OCI-LY3 (cell line): Measurements from ENCODE around the gene KCTD14.
"Not testable (repeated sequence)": the region's sequence is repeated elsewhere in the genome, so short reads cannot be mapped to it uniquely, and the experiment has no call there.

Experiments
- CTCF ChIP-seq: fragments of 200-600, 300-600 bp; sonication (generic); IDR thresholded peaks from 2 replicates; pipeline ENCODE4 v1.5.1; 2014; ENCODE audit warnings: antibody characterized with exemption, low read length, low read depth
- EZH2phosphoT487 ChIP-seq: fragments of 200-600 bp; shearing (Covaris generic); IDR thresholded peaks from 2 replicates; pipeline ENCODE4 v1.6.1; 2018; ENCODE audit warnings: antibody characterized with exemption, mixed run types, low read depth

GRCh38 chr11:78028423-78028822 lies 5.3 kb upstream of the KCTD14 start:
- TF ChIP-seq CTCF, EZH2phosphoT487: not testable (repeated sequence)
